Kidney glomerular epithelial cell (primary cell): ENCODE results near the gene MYOD1.

Source experiments
- DNase-seq: peaks from one replicate; lab custom pipeline; 2025; lab: John Stamatoyannopoulos, UW

Gene MYOD1

DNA sequence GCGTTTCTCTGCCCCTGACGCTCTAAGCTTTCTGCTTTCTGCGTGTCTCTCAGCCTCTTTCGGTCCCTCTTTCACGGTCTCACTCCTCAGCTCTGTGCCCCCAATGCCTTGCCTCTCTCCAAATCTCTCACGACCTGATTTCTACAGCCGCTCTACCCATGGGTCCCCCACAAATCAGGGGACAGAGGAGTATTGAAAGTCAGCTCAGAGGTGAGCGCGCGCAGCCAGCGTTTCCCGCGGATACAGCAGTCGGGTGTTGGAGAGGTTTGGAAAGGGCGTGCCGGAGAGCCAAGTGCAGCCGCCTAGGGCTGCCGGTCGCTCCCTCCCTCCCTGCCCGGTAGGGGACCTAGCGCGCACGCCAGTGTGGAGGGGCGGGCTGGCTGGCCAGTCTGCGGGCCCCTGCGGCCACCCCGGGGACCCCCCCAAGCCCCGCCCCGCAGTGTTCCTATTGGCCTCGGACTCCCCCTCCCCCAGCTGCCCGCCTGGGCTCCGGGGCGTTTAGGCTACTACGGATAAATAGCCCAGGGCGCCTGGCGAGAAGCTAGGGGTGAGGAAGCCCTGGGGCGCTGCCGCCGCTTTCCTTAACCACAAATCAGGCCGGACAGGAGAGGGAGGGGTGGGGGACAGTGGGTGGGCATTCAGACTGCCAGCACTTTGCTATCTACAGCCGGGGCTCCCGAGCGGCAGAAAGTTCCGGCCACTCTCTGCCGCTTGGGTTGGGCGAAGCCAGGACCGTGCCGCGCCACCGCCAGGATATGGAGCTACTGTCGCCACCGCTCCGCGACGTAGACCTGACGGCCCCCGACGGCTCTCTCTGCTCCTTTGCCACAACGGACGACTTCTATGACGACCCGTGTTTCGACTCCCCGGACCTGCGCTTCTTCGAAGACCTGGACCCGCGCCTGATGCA is at the start of gene MYOD1:
Gene MYOD1, plus strand, starts transcription at position 544 of the 910 bp plus-strand sequence. Its CDS starts 212 bp downstream, at position 756.
- no peak for DNase-seq

- DNase-seq: no peak
These were observed 46.9 kb upstream of the MYOD1 start for GRCh38 chr11:17672469-17672868.

GRCh38 chr11:17673951-17674350 is 45.4 kb upstream of the MYOD1 start:
- no peak for DNase-seq

DNA sequence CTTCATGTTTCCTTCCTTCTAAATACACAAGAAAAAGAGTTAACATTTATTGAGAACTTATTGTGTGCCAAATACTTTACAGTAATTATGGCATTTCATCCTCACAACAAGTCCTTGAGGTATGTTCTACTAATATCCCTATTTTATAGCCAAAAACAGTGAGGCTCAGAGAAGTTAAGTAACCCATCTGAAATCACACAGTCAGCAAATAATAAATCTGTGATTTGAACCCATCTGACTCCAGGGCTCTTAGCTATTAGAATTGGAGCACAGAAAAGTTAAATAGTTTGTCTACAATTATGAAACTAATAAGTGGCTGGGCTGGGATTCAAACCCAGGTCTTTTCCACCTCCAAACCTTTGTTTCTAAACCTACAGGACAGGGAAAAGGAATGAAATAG is 36.5 kb upstream of the MYOD1 start:
- DNase-seq: no peak

GRCh38 chr11:17683377-17684161 is 35.8 kb upstream of the MYOD1 start:
- DNase-seq: peak; percentile 8

- no peak for DNase-seq
These were observed 34.8 kb upstream of the MYOD1 start for GRCh38 chr11:17684550-17684949.

GRCh38 chr11:17686231-17686980 is 33.0 kb upstream of the MYOD1 start:
- no peak for DNase-seq

GRCh38 chr11:17687946-17688670 is 31.3 kb upstream of the MYOD1 start:
- DNase-seq: no peak

DNA sequence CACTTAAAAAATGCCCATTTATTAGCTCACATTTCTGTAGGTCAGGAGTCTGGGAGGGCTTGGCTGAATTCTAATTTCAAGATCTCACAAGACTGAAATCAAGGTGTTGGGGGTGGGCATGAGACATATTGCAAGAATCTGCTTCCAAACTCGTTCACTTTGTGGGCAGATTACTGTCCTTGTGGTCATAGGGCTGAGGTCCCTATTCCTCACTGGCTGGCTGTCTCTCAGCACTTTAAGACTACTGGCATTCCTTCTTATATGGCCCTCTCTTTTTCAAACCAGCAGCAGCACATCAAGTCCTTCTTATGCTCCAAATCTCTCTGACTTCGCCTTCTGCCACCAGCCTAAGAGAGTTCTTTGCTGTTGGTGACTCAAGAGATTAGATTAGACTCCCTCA is 27.8 kb upstream of the MYOD1 start:
- DNase-seq: no peak

DNA sequence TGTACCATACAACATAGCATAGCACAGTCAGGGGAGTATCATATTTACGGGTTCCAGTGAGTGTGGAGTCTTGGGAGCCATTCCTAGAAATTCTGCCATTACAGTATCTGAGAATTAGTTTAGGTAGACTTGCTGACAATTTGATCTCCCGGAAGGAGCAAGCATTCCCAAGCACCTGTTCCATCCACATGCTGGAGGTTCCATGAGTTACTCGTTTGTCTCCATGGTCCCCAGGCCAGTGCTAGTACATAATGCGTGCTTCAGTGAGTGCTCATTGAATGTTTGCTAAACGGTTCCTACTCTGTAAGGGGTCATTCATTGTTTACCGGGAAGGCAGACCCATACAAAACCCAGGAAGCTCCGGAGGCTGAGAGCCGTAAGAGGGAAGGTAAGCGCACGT is 27.4 kb upstream of the MYOD1 start:
- no peak for DNase-seq

GRCh38 chr11:17692931-17693330 is 26.4 kb upstream of the MYOD1 start:
- no peak for DNase-seq

DNA sequence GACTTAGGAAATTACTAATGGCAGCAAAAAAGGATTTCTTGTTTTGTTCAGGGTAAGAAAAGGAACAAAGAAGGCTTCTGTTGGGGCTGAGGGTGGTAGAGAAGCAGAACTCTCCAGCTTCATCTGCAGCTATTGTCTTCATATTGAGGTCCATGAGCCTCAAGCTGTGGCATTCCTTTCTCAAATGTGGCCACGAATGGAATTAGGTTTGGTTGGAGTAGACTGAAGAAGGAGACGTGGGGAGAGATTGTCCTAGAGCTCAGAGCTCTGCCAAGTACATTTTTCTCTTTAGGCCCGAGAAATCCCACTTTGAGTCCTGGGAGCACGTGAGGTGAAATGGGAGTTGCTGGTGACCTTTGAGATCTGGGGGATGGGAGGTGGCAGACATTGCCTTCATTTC is 25.8 kb upstream of the MYOD1 start:
- no peak for DNase-seq

DNA sequence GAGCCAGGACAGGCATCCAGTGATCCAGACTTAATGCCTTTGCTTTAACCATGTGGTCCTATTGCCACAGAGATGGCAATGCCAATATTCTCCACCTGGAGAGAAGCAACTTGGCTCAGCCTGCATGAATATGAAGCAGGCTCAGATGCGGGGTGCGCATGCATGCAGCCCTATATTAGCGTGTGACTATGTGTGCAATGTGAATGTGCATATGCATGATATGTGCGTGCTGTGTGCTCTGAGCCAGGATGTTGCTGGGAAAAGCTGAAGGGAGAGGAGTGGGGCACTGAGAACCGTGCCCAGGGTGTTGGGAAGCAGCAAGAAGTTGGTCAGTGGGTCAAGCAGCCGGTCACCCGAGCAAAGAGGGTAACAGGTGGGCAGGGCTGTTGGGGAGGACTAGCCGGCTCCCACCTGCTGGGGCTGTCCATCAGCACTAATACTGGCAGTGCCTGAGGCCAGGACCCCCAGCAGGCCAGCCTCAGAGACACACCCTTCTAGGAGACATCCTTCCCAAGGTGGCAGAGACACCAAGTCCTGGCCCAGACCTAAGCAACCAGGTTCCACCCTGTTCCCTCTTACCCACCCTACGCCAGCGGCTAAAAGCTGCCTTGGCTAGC is 24.8 kb upstream of the MYOD1 start:
- DNase-seq: no peak

DNA sequence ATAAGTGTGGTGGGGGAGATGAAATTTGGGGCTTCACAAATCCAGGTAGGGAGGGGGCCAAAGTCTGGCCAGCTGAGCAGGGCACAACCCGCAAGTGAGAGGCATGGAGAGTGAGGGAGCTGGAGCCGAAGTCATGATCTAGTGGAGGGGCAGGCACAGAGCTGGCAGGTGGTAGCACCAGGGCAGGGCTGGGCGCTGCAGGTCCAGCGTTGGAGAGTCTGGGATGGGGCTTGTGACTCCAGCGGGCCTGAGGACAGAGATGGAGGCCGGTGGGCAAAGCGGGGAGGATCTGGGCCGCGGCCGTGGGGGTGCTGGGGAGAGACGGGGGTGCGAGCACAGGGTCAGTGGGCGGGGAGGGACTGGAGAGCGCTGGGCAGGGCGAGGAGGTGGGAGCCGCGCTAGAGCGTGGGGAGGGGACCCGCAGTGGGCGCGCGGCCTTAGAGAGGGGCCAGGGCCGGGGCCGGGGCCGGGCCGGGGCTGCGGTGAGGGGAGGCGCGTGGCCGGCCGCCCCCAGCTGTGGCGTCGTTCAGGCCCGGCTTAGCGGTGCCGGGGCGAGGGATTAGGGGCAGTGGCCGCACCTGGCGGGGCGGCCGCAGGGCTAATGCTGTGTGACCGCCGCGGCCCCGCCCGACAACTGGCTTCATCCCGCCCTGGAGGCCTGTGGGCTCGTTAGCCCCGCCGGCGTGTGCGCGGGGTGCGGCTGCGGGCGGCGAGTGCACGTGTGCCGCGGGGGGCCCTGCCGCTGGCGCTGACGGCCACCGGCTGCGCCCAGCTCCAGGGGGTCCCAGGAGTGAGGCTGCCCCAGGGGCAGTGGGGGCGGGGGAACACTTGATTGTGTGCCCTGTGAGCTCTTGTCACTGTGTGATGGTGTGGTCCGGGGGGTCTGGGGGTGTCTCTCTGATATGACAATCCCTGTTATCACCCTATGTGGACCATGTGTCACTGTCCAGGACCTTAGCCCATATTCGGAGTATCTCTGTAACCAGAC is 23.6 kb upstream of the MYOD1 start:
- DNase-seq: no peak

DNA sequence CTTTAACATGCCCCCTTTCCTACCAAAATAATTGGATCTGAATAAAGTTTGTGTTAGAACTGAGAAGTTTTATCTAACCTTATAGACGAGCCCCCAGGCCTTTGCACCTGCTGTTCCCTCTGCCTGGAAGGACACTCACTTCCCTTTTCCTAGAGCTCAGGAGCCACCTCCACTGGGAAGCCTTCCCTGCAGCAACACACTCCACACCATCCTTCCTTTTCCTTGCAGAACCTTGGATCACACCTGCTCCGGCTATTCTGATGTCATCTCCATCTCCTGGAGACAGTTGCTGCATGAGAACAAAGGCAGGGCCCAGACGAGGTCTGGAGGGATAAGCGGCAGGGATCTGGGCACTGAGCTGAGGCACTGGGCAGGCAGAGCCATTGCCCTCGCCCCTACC is 22.6 kb upstream of the MYOD1 start:
- no peak for DNase-seq

GRCh38 chr11:17697175-17697949 is 22.0 kb upstream of the MYOD1 start:
- DNase-seq: no peak

DNA sequence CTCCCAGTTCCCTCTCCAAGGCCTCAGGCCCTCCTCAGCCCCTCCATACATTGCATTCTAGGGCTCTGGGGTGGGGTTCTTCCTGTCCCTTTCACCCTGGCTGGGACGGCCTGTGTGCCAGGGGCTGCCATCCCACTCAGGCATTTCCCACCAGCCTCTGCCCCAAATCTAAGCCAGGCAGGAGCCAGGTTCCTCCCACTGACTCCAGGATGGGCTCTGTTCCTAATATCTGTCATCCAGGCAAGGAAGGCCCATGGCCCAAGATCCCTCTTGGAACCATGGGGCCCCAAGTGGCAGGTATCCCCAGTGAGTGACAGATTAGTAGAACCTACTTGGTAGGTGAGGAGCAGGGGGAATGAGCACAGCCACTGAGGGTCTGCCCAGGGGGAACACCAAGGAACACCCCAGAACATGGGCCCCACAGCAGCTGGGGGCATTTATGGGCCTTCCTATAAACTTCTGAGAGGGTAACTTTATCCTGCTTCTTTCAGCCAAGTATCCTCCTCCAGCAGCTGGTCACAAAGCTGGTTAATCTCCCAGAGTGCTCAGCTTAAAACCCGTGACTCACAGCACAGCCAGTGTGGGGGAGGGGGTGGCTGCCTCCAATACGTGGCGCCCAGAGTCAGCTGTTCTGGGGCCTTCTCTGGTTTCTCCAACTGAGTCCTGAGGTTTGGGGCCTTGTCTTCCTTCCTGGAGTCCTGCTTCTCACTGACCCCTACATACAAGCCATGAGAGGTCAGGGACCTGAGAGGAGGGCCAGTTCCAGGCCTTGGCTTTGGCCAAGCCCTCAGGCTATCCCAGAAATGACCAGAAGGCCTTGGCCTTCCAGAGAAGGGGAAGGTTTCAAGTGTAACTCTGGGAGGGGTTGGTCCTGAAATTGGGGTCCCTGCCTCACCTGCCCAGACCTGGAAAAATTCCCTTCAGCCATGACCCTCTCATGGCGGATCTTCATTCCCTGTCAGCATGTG is 19.9 kb upstream of the MYOD1 start:
- DNase-seq: no peak

GRCh38 chr11:17700991-17701390 is 18.4 kb upstream of the MYOD1 start:
- no peak for DNase-seq
